DMS79 (cell line): Measurements from ENCODE around the gene ADAMTS15.

ENCODE experiments used
- DNase-seq: peaks from one replicate; lab custom pipeline; 2025; lab: John Stamatoyannopoulos, UW

Gene ADAMTS15

GRCh38 chr11:130514316-130514715 lies 65.9 kb downstream of the ADAMTS15 start:
- no peak for DNase-seq

- no peak for DNase-seq
These were observed 66.4 kb downstream of the ADAMTS15 start for GRCh38 chr11:130514851-130515250.

- no peak for DNase-seq
These were observed 67.5 kb downstream of the ADAMTS15 start for GRCh38 chr11:130515829-130516553.

- DNase-seq = no peak
These were observed 68.4 kb downstream of the ADAMTS15 start for GRCh38 chr11:130516554-130517505.

GRCh38 chr11:130518164-130518680 lies 69.8 kb downstream of the ADAMTS15 start:
- DNase-seq = no peak

- no peak for DNase-seq
These were observed 70.9 kb downstream of the ADAMTS15 start for GRCh38 chr11:130519128-130519932.

GRCh38 chr11:130520271-130520671 lies 71.8 kb downstream of the ADAMTS15 start:
- no peak for DNase-seq

- no peak for DNase-seq
These were observed 74.0 kb downstream of the ADAMTS15 start for GRCh38 chr11:130522284-130522961.

GRCh38 chr11:130523166-130523565 lies 74.7 kb downstream of the ADAMTS15 start:
- no peak for DNase-seq

GRCh38 chr11:130523609-130524008 lies 75.2 kb downstream of the ADAMTS15 start:
- no peak for DNase-seq

GRCh38 chr11:130524132-130524790 lies 75.8 kb downstream of the ADAMTS15 start:
- no peak for DNase-seq

- no peak for DNase-seq
These were observed 76.9 kb downstream of the ADAMTS15 start for GRCh38 chr11:130525307-130525706.
